HG03565 (cell line): ENCODE results near the gene CDH18.

Experiments
- ATAC-seq: cut with Tn5 transposase; IDR thresholded peaks from one replicate; pipeline ENCODE4 v1.9.1; 2021; ENCODE audit warnings: mild to moderate bottlenecking, moderate library complexity; ENCODE audit not compliant: unreplicated experiment

CDH18 gene

GRCh38 chr5:19488786-19489185 lies 499.2 kb downstream of the CDH18 start:
- no peak for ATAC-seq

- no peak for ATAC-seq
These were observed 500.5 kb downstream of the CDH18 start for GRCh38 chr5:19487480-19487879.

- no peak for ATAC-seq
These were observed 508.4 kb downstream of the CDH18 start for GRCh38 chr5:19479562-19479961.

- no peak for ATAC-seq
These were observed 526.0 kb downstream of the CDH18 start for GRCh38 chr5:19462019-19462418.

GRCh38 chr5:19424506-19424905 lies 563.5 kb downstream of the CDH18 start:
- no peak for ATAC-seq
